ENCODE results near the gene TPH2. TPM values are rescaled to one million over a fixed set of nuclear protein-coding genes. Genes with fewer than 3 reads are reported as not detected.

TPH2 gene
- not detected in 2 replicates for total RNA-seq (2014; rRNA removed; shearing (Covaris generic))
- polyA plus RNA-seq (2015; cell fraction: cytosol; rRNA removed) = 0.07 TPM in 1 of 2 replicates, not detected in the other
- polyA plus RNA-seq (2015; cell fraction: nucleus; rRNA removed) = not detected in 2 replicates

- DNase-seq (ENCODE audit: low read depth) = peak; percentile 73
These were observed at the start of gene TPH2 for GRCh38 chr12:71938728-71939385. Gene TPH2, plus strand, starts transcription at chr12:71938845. Its CDS starts 142 bp downstream, at chr12:71938987.

GRCh38 chr12:71890475-71890874 is 48.2 kb upstream of the TPH2 start:
- DNase-seq (ENCODE audit: low read depth) = no peak

GRCh38 chr12:71892059-71892458 is 46.6 kb upstream of the TPH2 start:
- no peak for DNase-seq (ENCODE audit: low read depth)

GRCh38 chr12:71896205-71896882 is 42.3 kb upstream of the TPH2 start:
- no peak for DNase-seq (ENCODE audit: low read depth)

- DNase-seq (ENCODE audit: low read depth) = peak; percentile 3
These were observed 38.6 kb upstream of the TPH2 start for GRCh38 chr12:71900091-71900490.

GRCh38 chr12:71904629-71905028 is 34.0 kb upstream of the TPH2 start:
- no peak for DNase-seq (ENCODE audit: low read depth)

- DNase-seq (ENCODE audit: low read depth) = peak; percentile 42
These were observed 3.1 kb upstream of the TPH2 start for GRCh38 chr12:71935594-71935993.

GRCh38 chr12:71940068-71940467 is 1.4 kb downstream of the TPH2 start:
- no peak for DNase-seq (ENCODE audit: low read depth)

GRCh38 chr12:71941174-71941573 is 2.5 kb downstream of the TPH2 start:
- DNase-seq (ENCODE audit: low read depth) = no peak

- DNase-seq (ENCODE audit: low read depth) = no peak
These were observed 3.6 kb downstream of the TPH2 start for GRCh38 chr12:71942259-71942658.

GRCh38 chr12:71942703-71943102 is 4.1 kb downstream of the TPH2 start:
- DNase-seq (ENCODE audit: low read depth) = no peak

GRCh38 chr12:71945121-71945520 is 6.5 kb downstream of the TPH2 start:
- DNase-seq (ENCODE audit: low read depth) = no peak

GRCh38 chr12:71945883-71946282 is 7.2 kb downstream of the TPH2 start:
- DNase-seq (ENCODE audit: low read depth) = no peak

- DNase-seq (ENCODE audit: low read depth) = peak; percentile 59
These were observed 9.0 kb downstream of the TPH2 start for GRCh38 chr12:71947645-71948105.

GRCh38 chr12:71948390-71948789 is 9.7 kb downstream of the TPH2 start:
- DNase-seq (ENCODE audit: low read depth) = no peak

GRCh38 chr12:71949646-71950045 is 11.0 kb downstream of the TPH2 start:
- DNase-seq (ENCODE audit: low read depth) = no peak

- no peak for DNase-seq (ENCODE audit: low read depth)
These were observed 11.8 kb downstream of the TPH2 start for GRCh38 chr12:71950404-71950803.

- no peak for DNase-seq (ENCODE audit: low read depth)
These were observed 12.2 kb downstream of the TPH2 start for GRCh38 chr12:71950819-71951218.

GRCh38 chr12:71954083-71954778 is 15.6 kb downstream of the TPH2 start:
- DNase-seq (ENCODE audit: low read depth) = no peak

- DNase-seq (ENCODE audit: low read depth) = no peak
These were observed 16.2 kb downstream of the TPH2 start for GRCh38 chr12:71954861-71955260.

- peak; percentile 10 for DNase-seq (ENCODE audit: low read depth)
These were observed 17.3 kb downstream of the TPH2 start for GRCh38 chr12:71955970-71956369.

- DNase-seq (ENCODE audit: low read depth) = peak; percentile 32
These were observed 19.4 kb downstream of the TPH2 start for GRCh38 chr12:71958056-71958455.

All from HT1080 (cell line).